Activated naive CD4-positive, alpha-beta T cell treated with anti-CD3 and anti-CD28 coated beads, Interleukin-2, amount 50 U/mL, for 72 hours (primary cell): ENCODE measurements around the gene C19orf67. TPM values are rescaled to one million over a fixed set of nuclear protein-coding genes. Genes with fewer than 3 reads are reported as not detected.

Experiments used
- ATAC-seq, 2 donors: fragments of 150-1000 bp; cut with Tn5 transposase; 2 replicates each; pipeline ENCODE4 v1.10.0; 2021; ENCODE audit warnings: mild to moderate bottlenecking in 2 of 2, moderate library complexity in 2 of 2
- DNase-seq, 2 donors: peaks; one replicate each; pipeline ENCODE4 v3.0.0; 2021 to 2022; ENCODE audit warnings: low spot score in 2 of 2
- H3K27ac Mint-ChIP-seq, 2 donors: one replicate each; pipeline ENCODE4 v1.8.0; 2022; ENCODE audit warnings: mild to moderate bottlenecking in 2 of 2, mixed read lengths in 2 of 2
- H3K36me3 Mint-ChIP-seq, 2 donors: one replicate each; pipeline ENCODE4 v1.8.0; 2022; ENCODE audit warnings: mixed read lengths in 2 of 2
- H3K9me3 Mint-ChIP-seq, 2 donors: one replicate each; pipeline ENCODE4 v1.8.0; 2022; ENCODE audit warnings: mixed read lengths in 2 of 2
- total RNA-seq, 2 donors: library from RNA; stranded (reverse); gene quantifications; one replicate each; pipeline ENCODE4 v1.2.3, GENCODE V29; 2022

The C19orf67 gene
- total RNA-seq, result not detected

GRCh38 chr19:14085309-14085995, at the start of gene C19orf67:
TSS of gene C19orf67 (minus strand) at chr19:14085783. CDS start at chr19:14085627, 156 bp downstream.
- ATAC-seq (no peak), DNase-seq (no peak)
- no peaks in the 10 kb centered on the region for H3K9me3 Mint-ChIP-seq
- H3K27ac Mint-ChIP-seq, result no peak within 1 kb of the TSS
- H3K36me3 Mint-ChIP-seq, result peaks cover 6 to 18% of the 10 kb centered on the region in 2 donors

- peak overlapping the region; percentile 91 to 95 for H3K27ac Mint-ChIP-seq
- DNase-seq, result no peak
- peaks cover 17 to 26% of the 10 kb centered on the region in 2 donors for H3K36me3 Mint-ChIP-seq
- no peaks in the 10 kb centered on the region for H3K9me3 Mint-ChIP-seq
- ATAC-seq, result no peak
Observed at GRCh38 chr19:14135355-14135754, 49.8 kb upstream of the C19orf67 start.

- DNase-seq (no peak), ATAC-seq (no peak)
- Mint-ChIP-seq H3K36me3 (peaks cover 7 to 17% of the 10 kb centered on the region in 2 donors), H3K9me3 (no peaks in the 10 kb centered on the region), H3K27ac (peak overlapping the region in 1 of 2 donors; percentile 75)
Observed at GRCh38 chr19:14127929-14128509, 42.4 kb upstream of the C19orf67 start.

DNA sequence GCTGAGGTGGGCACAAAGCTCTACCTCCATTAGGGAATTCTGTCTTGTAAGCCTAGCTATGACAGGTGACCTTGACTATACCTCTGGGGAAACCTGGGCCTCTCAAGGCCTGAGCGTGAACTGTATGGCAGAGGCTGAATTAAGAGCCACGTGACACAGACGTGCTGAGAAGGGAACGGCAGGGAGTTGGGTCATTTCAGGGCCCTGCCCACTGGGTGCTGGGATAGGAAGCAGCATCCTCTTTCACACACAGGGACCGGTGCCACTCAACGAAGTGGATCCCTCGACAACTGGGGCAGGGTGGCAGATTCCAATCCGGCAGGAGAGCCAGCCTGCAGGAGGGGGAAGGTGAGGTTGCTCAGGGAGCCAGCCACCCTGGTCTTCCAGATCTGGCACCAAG, 41.6 kb upstream of the C19orf67 start:
- no peak for ATAC-seq
- peaks cover 0 to 17% of the 10 kb centered on the region in 2 donors for H3K36me3 Mint-ChIP-seq
- no peak overlapping the region for H3K27ac Mint-ChIP-seq
- no peak for DNase-seq
- H3K9me3 Mint-ChIP-seq, result no peaks in the 10 kb centered on the region

GRCh38 chr19:14122924-14123323, 37.3 kb upstream of the C19orf67 start:
- H3K36me3 Mint-ChIP-seq, result peaks cover 0 to 17% of the 10 kb centered on the region in 2 donors
- DNase-seq (no peak), ATAC-seq (no peak)
- no peaks in the 10 kb centered on the region for H3K9me3 Mint-ChIP-seq
- H3K27ac Mint-ChIP-seq, result no peak overlapping the region

DNA sequence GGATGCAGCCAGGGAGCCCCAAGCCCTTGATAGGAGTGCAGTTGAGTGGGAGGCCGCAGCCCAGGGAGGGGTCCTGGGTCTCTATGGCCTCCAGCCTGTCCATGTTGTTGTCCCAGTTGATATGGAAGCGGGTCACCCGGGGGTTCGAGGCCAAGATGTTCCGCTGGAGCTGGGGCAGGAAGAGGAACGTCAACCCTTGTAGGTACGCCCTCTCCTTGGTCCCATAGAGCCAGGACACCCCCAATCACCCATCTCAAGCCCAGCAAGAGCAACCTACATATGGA, 34.9 kb upstream of the C19orf67 start:
- no peak for ATAC-seq
- DNase-seq, result no peak
- Mint-ChIP-seq H3K9me3 (no peaks in the 10 kb centered on the region), H3K36me3 (peaks cover 0 to 15% of the 10 kb centered on the region in 2 donors), H3K27ac (no peak overlapping the region)

DNA sequence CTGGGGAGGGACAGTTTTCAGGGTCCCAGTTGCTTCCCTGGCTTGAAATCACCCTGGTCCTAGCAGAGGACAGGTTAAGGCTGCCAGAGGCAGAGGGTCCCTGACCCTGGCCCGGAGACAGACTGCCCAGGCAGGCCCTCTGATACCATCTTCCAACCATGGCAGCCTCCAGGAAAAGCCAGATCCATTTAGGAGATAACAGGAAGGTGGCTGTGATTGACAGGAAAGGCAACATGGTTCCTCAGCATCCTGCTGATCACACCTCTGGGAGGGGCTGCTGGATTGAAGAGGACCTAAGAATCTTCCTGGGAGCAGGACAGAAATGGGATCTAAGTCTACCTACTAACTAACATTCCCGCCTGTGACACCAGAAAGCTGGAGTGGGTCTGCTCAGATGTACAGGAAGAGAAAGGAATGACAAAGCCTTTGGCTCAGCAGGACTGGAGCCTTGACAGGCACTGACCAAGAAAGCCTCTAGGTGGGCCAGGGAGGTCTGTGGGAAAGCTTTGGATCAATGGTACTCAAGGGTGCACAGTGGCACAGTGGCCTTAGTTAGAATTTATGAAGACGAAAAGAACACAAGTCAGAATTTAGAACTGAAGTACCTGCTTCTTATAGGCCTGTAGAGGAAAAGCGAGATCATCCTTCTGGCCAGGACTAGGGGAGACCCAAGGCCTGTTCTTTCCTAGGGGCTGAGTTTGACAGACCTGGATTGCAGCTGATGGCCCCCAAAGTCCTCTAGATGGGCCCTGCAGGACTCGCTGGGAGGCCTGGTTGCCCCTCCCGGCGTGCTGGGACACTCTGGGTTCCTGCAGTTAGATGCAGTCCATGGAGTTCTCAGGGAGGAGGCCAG, 34.3 kb upstream of the C19orf67 start:
- ATAC-seq (no peak), DNase-seq (no peak)
- H3K9me3 Mint-ChIP-seq, result no peaks in the 10 kb centered on the region
- H3K27ac Mint-ChIP-seq, result no peak overlapping the region
- H3K36me3 Mint-ChIP-seq, result peaks cover 0 to 12% of the 10 kb centered on the region in 2 donors

DNA sequence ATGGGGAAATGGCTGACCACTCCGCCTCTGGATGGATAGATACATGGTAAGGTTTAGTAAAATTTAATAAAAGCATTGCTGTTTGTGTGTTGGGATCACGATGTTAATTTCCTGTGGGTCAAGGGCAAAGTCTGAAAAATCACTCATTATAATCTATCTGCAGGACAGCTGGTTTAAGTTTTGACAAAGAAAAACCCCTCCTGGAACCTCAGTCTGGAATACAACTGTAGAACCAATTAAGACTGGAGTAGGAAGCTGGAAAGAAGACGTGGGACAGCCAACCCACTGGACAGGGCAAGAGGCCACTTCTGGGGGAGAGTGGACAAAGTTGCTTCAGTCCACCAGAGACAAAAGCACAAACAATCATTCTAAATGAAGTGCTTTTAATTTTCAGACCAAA, 33.6 kb upstream of the C19orf67 start:
- DNase-seq, result no peak
- Mint-ChIP-seq H3K27ac (peak overlapping the region; percentile 85 to 97), H3K36me3 (peaks cover 0 to 5% of the 10 kb centered on the region in 2 donors), H3K9me3 (no peaks in the 10 kb centered on the region)
- ATAC-seq, result no peak

- ATAC-seq (no peak), DNase-seq (peak in 1 of 2 donors; percentile 64)
- Mint-ChIP-seq H3K27ac (peak overlapping the region; percentile 85 to 97), H3K9me3 (no peaks in the 10 kb centered on the region), H3K36me3 (peaks cover 0 to 5% of the 10 kb centered on the region in 2 donors)
Observed at GRCh38 chr19:14118165-14119051, 32.8 kb upstream of the C19orf67 start.

GRCh38 chr19:14117668-14118164, 32.1 kb upstream of the C19orf67 start, which contains the start of gene PRKACA:
TSS of gene PRKACA (minus strand) at chr19:14117762. CDS start at chr19:14117547, 215 bp downstream.
- Mint-ChIP-seq H3K36me3 (peaks cover 0 to 5% of the 10 kb centered on the region in 2 donors), H3K9me3 (no peaks in the 10 kb centered on the region), H3K27ac (peak within 1 kb of the TSS; percentile 85 to 97)
- DNase-seq, result peak; percentile 98 to 100
- peak; percentile 93 to 94 for ATAC-seq

GRCh38 chr19:14116918-14117578, 31.5 kb upstream of the C19orf67 start:
- H3K27ac Mint-ChIP-seq, result peak overlapping the region; percentile 11 to 85
- DNase-seq (peak in 1 of 2 donors; percentile 66), ATAC-seq (peak in 1 of 2 donors; percentile 0)
- no peaks in the 10 kb centered on the region for H3K9me3 Mint-ChIP-seq
- peaks cover 0 to 5% of the 10 kb centered on the region in 2 donors for H3K36me3 Mint-ChIP-seq

- ATAC-seq, result no peak
- Mint-ChIP-seq H3K27ac (peak overlapping the region; percentile 11 to 85), H3K36me3 (peaks cover 0 to 5% of the 10 kb centered on the region in 2 donors), H3K9me3 (no peaks in the 10 kb centered on the region)
- no peak for DNase-seq
Observed at GRCh38 chr19:14116525-14116917, 30.9 kb upstream of the C19orf67 start.

- no peak for ATAC-seq
Observed at GRCh38 chr19:14115756-14116155, 30.2 kb upstream of the C19orf67 start.

GRCh38 chr19:14114854-14115253, 29.3 kb upstream of the C19orf67 start:
- H3K36me3 Mint-ChIP-seq, result peaks cover 0 to 5% of the 10 kb centered on the region in 2 donors
- ATAC-seq, result no peak
- H3K9me3 Mint-ChIP-seq, result no peaks in the 10 kb centered on the region
- peak in 1 of 2 donors; percentile 71 for DNase-seq
- H3K27ac Mint-ChIP-seq, result no peak overlapping the region

More at GRCh38 chr19:14115756-14116155, 30.2 kb upstream of the C19orf67 start:
- no peak for DNase-seq
- H3K9me3 Mint-ChIP-seq, result no peaks in the 10 kb centered on the region
- H3K27ac Mint-ChIP-seq, result peak overlapping the region in 1 of 2 donors; percentile 85
- H3K36me3 Mint-ChIP-seq, result peaks cover 0 to 5% of the 10 kb centered on the region in 2 donors

GRCh38 chr19:14114439-14114838, 28.9 kb upstream of the C19orf67 start:
- H3K36me3 Mint-ChIP-seq, result peaks cover 0 to 5% of the 10 kb centered on the region in 2 donors
- DNase-seq (no peak), ATAC-seq (no peak)
- no peaks in the 10 kb centered on the region for H3K9me3 Mint-ChIP-seq
- H3K27ac Mint-ChIP-seq, result no peak overlapping the region
